Sigmoid colon (tissue), 7 donors: ENCODE measurements around the gene ST3GAL2. TPM values are rescaled to one million over a fixed set of nuclear protein-coding genes. Genes with fewer than 3 reads are reported as not detected.

Experiments used
- DNase-seq: peaks from one replicate; pipeline ENCODE4 v3.0.0-alpha.2; 2019
- H3K27ac ChIP-seq, 4 donors: fragments of 200-600 bp; sonication (generic); one replicate each; pipeline ENCODE4 v1.5.1; 2016 to 2019; ENCODE audit warnings: mild to moderate bottlenecking in 1 of 4
- H3K27me3 ChIP-seq, 3 donors: fragments of 200-600 bp; sonication (generic); one replicate each; pipeline ENCODE4 v1.5.1; 2019; ENCODE audit warnings: mild to moderate bottlenecking in 1 of 3
- H3K36me3 ChIP-seq, 4 donors: fragments of 200-600 bp; sonication (generic); one replicate each; pipeline ENCODE4 v1.5.1; 2016 to 2019
- H3K4me1 ChIP-seq, 4 donors: fragments of 200-600 bp; sonication (generic); one replicate each; pipeline ENCODE4 v1.5.1; 2017 to 2019
- H3K4me3 ChIP-seq, 4 donors: fragments of 200-600 bp; sonication (generic); one replicate each; pipeline ENCODE4 v1.5.1; 2017 to 2019; ENCODE audit warnings: mild to moderate bottlenecking in 2 of 4, moderate library complexity in 1 of 4
- H3K9me3 ChIP-seq, 4 donors: fragments of 200-600 bp in 3 of 4; sonication (generic) in 3 of 4; one replicate each; pipeline versions ENCODE4 v1.5.1 to v1.6.1; 2013 to 2019
- CTCF ChIP-seq, 4 experiments: fragments of 450-650 bp in 3 of 4; fragments of 200-600 bp in 1 of 4; IDR thresholded peaks; one replicate each; pipeline ENCODE4 v1.5.1; 2016 to 2019; ENCODE audit warnings: antibody characterized with exemption in 4 of 4, mild to moderate bottlenecking in 3 of 4, moderate library complexity in 2 of 4
- EP300 ChIP-seq, 4 donors: sonication (generic); formaldehyde crosslinking; IDR thresholded peaks; one replicate each; pipeline ENCODE4 v1.6.1; 2017; ENCODE audit warnings: antibody characterized with exemption in 4 of 4
- POLR2A ChIP-seq, 2 donors: fragments of 450-650 bp; IDR thresholded peaks; one replicate each; pipeline ENCODE4 v1.6.1; 2016; ENCODE audit warnings: antibody characterized with exemption in 2 of 2, mild to moderate bottlenecking in 2 of 2, moderate library complexity in 2 of 2
- POLR2AphosphoS5 ChIP-seq, 4 donors: sonication (generic); formaldehyde crosslinking; IDR thresholded peaks; one replicate each; pipeline ENCODE4 v1.6.1; 2017; ENCODE audit warnings: antibody characterized with exemption in 4 of 4
- WGBS, 2 donors: extraction: QIAGEN DNeasy Blood & Tissue Kit; methylation state at CpG; one replicate each; pipeline ENCODE4 v1.1.7; 2013; 5-methylcytosine and 5-hydroxymethylcytosine counted together
- intact Hi-C: fragments of 100-400 bp; cut with DNase I; formaldehyde crosslinking; loops from one replicate; pipeline ENCODE4 v1.15.1; 2023
- polyA plus RNA-seq, 3 donors: library from polyadenylated mRNA; stranded (reverse); fragments of 200-250 nt; gene quantifications; one replicate each; pipeline ENCODE4 v1.2.3, GENCODE V29; 2013
- total RNA-seq, 4 donors: library from RNA; depleted of rRNA; stranded (reverse); fragments of >200 nt; gene quantifications; one replicate each; pipeline ENCODE4 v1.1.0, GENCODE V29; 2016
- donor health status: healthy with polysubstance abuse.
- donor health status: Bipolar disorder and iron deficiency.
- donor health status: healthy.

The ST3GAL2 gene
- total and polyA plus RNA-seq, 7 donors: 2.3 to 21.3 (median 14.0) TPM

DNA sequence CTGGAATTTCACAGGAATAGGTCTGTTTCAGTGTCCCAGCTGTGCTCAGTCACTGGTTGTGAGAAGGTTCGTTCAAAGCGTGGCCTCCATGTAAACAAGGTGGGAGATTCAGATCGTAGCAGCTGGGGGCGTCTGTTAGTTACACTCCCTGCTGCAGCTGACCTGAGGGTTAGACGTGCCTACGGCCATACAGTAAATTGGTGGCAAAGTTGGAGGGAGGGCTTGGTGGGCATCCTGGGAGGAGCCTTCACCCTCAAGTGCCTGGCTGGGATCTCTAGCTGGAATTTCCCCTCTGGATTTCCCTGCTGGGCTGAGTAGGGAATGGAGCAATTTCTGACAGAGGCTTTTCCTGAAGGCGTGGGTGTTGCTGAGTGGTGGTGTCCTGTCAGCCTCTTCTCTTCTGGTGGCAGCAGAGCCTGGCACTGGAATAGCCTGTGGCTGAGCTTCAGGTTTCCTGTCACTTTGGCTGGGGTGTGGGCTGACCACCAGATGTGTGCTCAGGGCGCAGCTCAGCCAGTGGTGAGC is 21.9 kb upstream of the ST3GAL2 start:
- Histone ChIP-seq H3K36me3 (peaks cover 5 to 27% (median 15%) of the 10 kb centered on the region in 4 donors), H3K9me3 (no peaks in the 10 kb centered on the region), H3K4me1 (peaks cover 0 to 4% (median 2%) of the 10 kb centered on the region in 4 donors), H3K4me3 (no peak overlapping the region), H3K27me3 (no peaks in the 10 kb centered on the region), H3K27ac (no peak overlapping the region)
- WGBS, 2 donors: 73 to 81% methylated on average over 8 of the region's 8 CpGs
- no peak for DNase-seq
- TF ChIP-seq EP300 (IDR thresholded peaks at IDR 0.05) (no peak), POLR2AphosphoS5 (IDR thresholded peaks at IDR 0.05) (no peak), POLR2A (IDR thresholded peaks at IDR 0.05) (no peak), CTCF (IDR thresholded peaks at IDR 0.05) (no peak)
- intact Hi-C loops: no loop called here

DNA sequence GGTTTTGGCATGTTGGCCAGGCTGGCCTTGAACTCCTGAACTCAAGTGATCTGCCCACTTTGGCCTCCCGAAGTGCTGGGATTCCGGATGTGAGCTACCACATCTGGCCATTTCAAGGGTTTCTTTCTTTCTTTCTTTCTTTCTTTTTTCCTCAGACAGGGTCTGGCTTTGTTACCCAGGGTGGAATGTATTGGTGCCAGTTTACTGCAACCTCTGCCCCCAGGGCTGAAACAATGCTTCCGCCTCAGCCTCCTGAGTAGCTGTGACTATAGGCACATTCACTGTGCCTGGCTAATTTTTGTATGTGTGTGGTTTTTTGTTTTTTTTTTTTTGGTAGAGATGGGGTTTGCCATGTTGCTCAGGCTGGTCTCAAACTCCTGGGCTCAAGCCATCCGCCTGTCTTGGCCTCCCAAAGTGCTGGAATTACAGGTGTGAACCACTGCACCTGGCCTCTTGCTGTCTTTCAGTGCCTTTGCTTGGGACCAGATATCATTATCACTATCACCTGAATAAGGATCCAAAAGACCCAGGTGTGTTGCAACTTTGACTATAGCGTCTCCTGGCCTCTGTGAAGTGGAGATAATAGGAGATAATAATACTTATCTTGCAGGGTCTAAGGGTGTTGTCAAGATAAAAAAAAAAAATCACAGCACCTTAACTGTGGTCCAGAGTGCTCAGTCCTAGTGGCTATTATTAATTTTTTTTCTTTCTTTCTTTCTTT is 18.7 kb upstream of the ST3GAL2 start:
- Histone ChIP-seq H3K27me3 (no peaks in the 10 kb centered on the region), H3K9me3 (no peaks in the 10 kb centered on the region), H3K4me3 (no peak overlapping the region), H3K4me1 (peaks cover 0 to 17% (median 14%) of the 10 kb centered on the region in 4 donors), H3K36me3 (no peaks in the 10 kb centered on the region), H3K27ac (no peak overlapping the region)
- intact Hi-C loops: no loop called here
- WGBS, 2 donors: 93 to 97% methylated on average over 5 of the region's 5 CpGs
- no peak for DNase-seq
- TF ChIP-seq EP300 (IDR thresholded peaks at IDR 0.05) (no peak), POLR2AphosphoS5 (IDR thresholded peaks at IDR 0.05) (no peak), POLR2A (IDR thresholded peaks at IDR 0.05) (no peak), CTCF (IDR thresholded peaks at IDR 0.05) (no peak)

DNA sequence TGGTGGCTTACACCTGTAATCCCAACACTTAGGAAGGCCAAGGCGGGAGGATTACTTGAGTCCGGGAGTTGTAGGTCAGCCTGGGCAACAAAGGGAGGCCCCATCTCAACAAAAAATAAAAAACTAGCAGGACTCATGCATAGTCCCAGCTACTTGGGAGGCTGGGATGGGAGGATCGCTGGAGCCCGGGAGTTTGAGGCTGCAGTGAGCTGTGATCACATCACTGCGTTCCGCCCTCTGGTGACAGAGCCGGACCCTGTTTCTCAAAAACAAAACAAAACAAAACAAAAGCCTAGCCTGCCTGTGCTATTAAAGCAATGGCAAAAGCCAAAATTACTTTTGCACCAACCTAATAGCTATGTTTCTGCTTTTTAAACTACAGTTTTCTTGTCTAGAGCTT is 17.0 kb upstream of the ST3GAL2 start:
- Histone ChIP-seq H3K27me3 (peaks cover 0 to 4% (median 0%) of the 10 kb centered on the region in 3 donors), H3K27ac (no peak overlapping the region), H3K9me3 (no peaks in the 10 kb centered on the region), H3K4me3 (no peak overlapping the region), H3K4me1 (peaks cover 0 to 17% (median 14%) of the 10 kb centered on the region in 4 donors), H3K36me3 (no peaks in the 10 kb centered on the region)
- 87 to 88% methylated on average over 7 of the region's 7 CpGs for WGBS, 2 donors
- no peak for DNase-seq
- TF ChIP-seq POLR2A (IDR thresholded peaks at IDR 0.05): no peak
- no peak for TF ChIP-seq EP300 (IDR thresholded peaks at IDR 0.05)
- TF ChIP-seq CTCF (IDR thresholded peaks at IDR 0.05): no peak
- no peak for TF ChIP-seq POLR2AphosphoS5 (IDR thresholded peaks at IDR 0.05)
- intact Hi-C loops: no loop called here

DNA sequence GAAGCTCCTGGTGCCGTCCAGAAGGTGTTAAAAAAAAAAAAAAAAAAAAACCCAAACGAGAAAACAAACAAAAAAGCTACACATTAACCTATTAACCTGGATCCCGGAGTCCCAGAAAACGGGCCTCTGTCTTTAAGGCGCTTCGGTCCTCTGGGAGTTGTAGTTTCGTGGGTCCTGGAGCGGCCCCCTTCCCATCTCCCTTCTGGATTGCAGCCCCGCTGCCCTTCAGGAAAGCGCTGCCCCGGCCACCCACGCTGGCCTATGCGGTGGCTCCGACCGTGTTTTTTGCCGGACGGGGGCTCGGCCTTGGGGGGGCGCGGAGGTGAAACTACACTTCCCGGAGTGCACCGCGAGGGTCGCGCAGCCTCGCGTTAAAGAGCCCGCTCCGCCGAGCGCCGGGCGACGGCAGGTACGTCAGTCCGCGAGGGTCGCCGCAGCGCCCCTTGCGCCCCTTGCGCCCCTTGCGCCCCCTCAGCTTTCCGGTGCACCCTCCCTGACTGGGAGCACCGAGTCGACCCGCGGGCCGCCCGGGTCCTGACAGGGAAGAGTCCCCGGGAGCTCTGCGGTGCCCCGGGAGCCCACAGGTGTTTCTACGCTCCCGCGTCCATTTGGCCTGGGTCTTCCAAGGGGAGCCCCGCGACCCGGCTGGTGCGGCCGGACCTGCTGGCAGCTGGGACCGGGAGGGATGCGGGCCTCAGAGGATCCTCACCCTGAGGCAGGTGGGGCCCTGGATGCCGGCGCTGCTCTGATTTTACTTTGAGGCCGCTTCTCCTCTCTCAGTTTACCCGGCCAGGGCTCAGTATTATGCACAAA is 15.5 kb upstream of the ST3GAL2 start, which contains the start of gene FCSK:
FCSK (plus strand) TSS at position 374 of the 813 bp plus-strand sequence. CDS start 8,596 bp downstream, outside the sequence.
- Histone ChIP-seq H3K27ac (peak within 1 kb of the TSS; percentile 82 to 96 (median 90)), H3K4me3 (peak within 1 kb of the TSS; percentile 67 to 97 (median 86)), H3K4me1 (peaks cover 0 to 17% (median 14%) of the 10 kb centered on the region in 4 donors), H3K36me3 (no peaks in the 10 kb centered on the region), H3K27me3 (peaks cover 0 to 8% (median 0%) of the 10 kb centered on the region in 3 donors), H3K9me3 (no peaks in the 10 kb centered on the region)
- TF ChIP-seq POLR2A (IDR thresholded peaks at IDR 0.05) (no peak), POLR2AphosphoS5 (IDR thresholded peaks at IDR 0.05) (peak in 3 of 4 donors; percentile 17 to 59 (median 56)), CTCF (IDR thresholded peaks at IDR 0.05) (no peak), EP300 (IDR thresholded peaks at IDR 0.05) (no peak)
- peak; percentile 77 for DNase-seq
- intact Hi-C loops: loop anchor here (1.0 kb wide), 2 partner anchors 15 to 73 kb away; partner anchors contain the start of gene ST3GAL2
- 0 to 1% methylated on average over 67 of the region's 67 CpGs for WGBS, 2 donors
